K562 (cell line): ENCODE measurements around the gene GINS1. TPM values are rescaled to one million over a fixed set of nuclear protein-coding genes. Genes with fewer than 3 reads are reported as not detected.
"Not testable (repeated sequence)": the region's sequence is repeated elsewhere in the genome, so short reads cannot be mapped to it uniquely, and the experiment has no call there.

Source experiments
- ATAC-seq: fragments of 200-7000 bp; cut with Tn5 transposase; 3 replicates; pipeline ENCODE4 v1.9.1; 2020; ENCODE audit warnings: moderate library complexity
- BruUV-seq: library from RNA; stranded (reverse); fragments of 400-500 nt; replicated peaks from 2 replicates; lab custom pipeline; 2021; lab: Mats Ljungman, UMichigan
- CTCF ChIA-PET: fragments of 300-600 bp; formaldehyde crosslinking; extraction: SDS; loops from one replicate; lab custom pipeline; 2021; ENCODE audit warnings: low intra/inter-chr PET ratio; lab: Yijun Ruan, JAX
- POLR2A ChIA-PET: fragments of 300-600, 350-650 bp; sonication (Branson Sonifier 250); formaldehyde crosslinking; extraction: SDS; loops from one replicate; lab custom pipeline; 2021; ENCODE audit warnings: antibody characterized with exemption, inconsistent platforms; lab: Yijun Ruan, JAX
- DNase-seq, 4 experiments: peaks; one replicate each; pipeline versions ENCODE4 v3.0.0 to v3.0.0-alpha.2; 2011 to 2018; ENCODE audit warnings: low spot score in 3 of 4, mixed read lengths in 3 of 4; ENCODE audit errors: extremely low read depth in 1 of 4
- FAIRE-seq: peaks from 2 replicates; lab custom pipeline; 2011; peaks lifted over from hg19 to GRCh38; lab: Jason Lieb, UNC
- H2AFZ ChIP-seq: 2 replicates; pipeline ENCODE4 v1.6.0; 2011; ENCODE audit warnings: low read depth, low read length, control low read depth, inconsistent platforms
- H3K27ac ChIP-seq: fragments of 200-600 bp; 3 replicates; pipeline ENCODE4 v1.8.0; 2011; ENCODE audit warnings: low read depth, mild to moderate bottlenecking, control low read depth, inconsistent platforms, low read length, moderate library complexity, mixed read lengths; ENCODE audit errors: extremely low read depth
- H3K27me3 ChIP-seq, 2 experiments: fragments of 300-600 bp in 1 of 2; 2 replicates in 1 of 2; 3 replicates in 1 of 2; pipeline versions ENCODE4 v1.6.0 to v1.8.0; 2011; ENCODE audit warnings: inconsistent platforms in 2 of 2, low read length in 2 of 2, mild to moderate bottlenecking in 1 of 2, mixed read lengths in 1 of 2, moderate library complexity in 1 of 2; ENCODE audit not compliant: control insufficient read depth in 2 of 2, insufficient read depth in 2 of 2
- H3K36me3 ChIP-seq: fragments of 300-600 bp; 3 replicates; pipeline ENCODE4 v1.8.0; 2011; ENCODE audit warnings: mild to moderate bottlenecking, low read length, inconsistent platforms; ENCODE audit not compliant: control insufficient read depth, insufficient read depth
- H3K4me1 ChIP-seq, 2 experiments: fragments of 200-600 bp in 1 of 2; replicated peaks in 1 of 2; 2 replicates in 1 of 2; 3 replicates in 1 of 2; pipeline versions ENCODE4 v1.5.1 to v1.8.0; 2011; ENCODE audit warnings: inconsistent platforms in 2 of 2, low read length in 2 of 2, mild to moderate bottlenecking in 1 of 2, mixed read lengths in 1 of 2, moderate library complexity in 1 of 2; ENCODE audit not compliant: control insufficient read depth in 2 of 2, insufficient read depth in 2 of 2
- H3K4me2 ChIP-seq: 2 replicates; pipeline ENCODE4 v1.6.1; 2011; ENCODE audit warnings: low read length, control low read depth, inconsistent platforms, mixed read lengths; ENCODE audit not compliant: insufficient read depth
- H3K4me3 ChIP-seq: fragments of 200-600 bp; sonication (generic), shearing (Covaris generic); 2 replicates; pipeline ENCODE4 v1.5.1; 2016; ENCODE audit warnings: control low read depth, inconsistent platforms
- H3K79me2 ChIP-seq: fragments of 200-600 bp; 3 replicates; pipeline ENCODE4 v1.8.0; 2011; ENCODE audit warnings: low read length, inconsistent platforms; ENCODE audit not compliant: control insufficient read depth, insufficient read depth
- H3K9ac ChIP-seq, 2 experiments: 2 replicates each; pipeline versions ENCODE4 v1.6.0 to v1.6.1; 2011; ENCODE audit warnings: low read depth in 2 of 2, low read length in 2 of 2, control low read depth in 1 of 2, inconsistent platforms in 1 of 2, mild to moderate bottlenecking in 1 of 2, mixed read lengths in 1 of 2; ENCODE audit not compliant: insufficient read depth in 1 of 2
- H3K9me1 ChIP-seq: one replicate; pipeline ENCODE4 v1.6.0; 2011; ENCODE audit warnings: inconsistent platforms, mild to moderate bottlenecking, low read length, moderate library complexity; ENCODE audit not compliant: control insufficient read depth, insufficient read depth
- H3K9me3 ChIP-seq: replicated peaks from 2 replicates; pipeline ENCODE4 v1.5.1; 2011; ENCODE audit warnings: low read depth, low read length, inconsistent platforms; ENCODE audit not compliant: control insufficient read depth, insufficient read depth
- H4K20me1 ChIP-seq: replicated peaks from 2 replicates; pipeline ENCODE4 v1.6.1; 2011; ENCODE audit warnings: low read length, inconsistent platforms, mixed read lengths; ENCODE audit not compliant: control insufficient read depth, insufficient read depth
- ARID3A ChIP-seq: IDR thresholded peaks from 2 replicates; pipeline ENCODE4 v1.6.1; 2012; ENCODE audit warnings: low read depth, low read length, improper control_type of control experiment, borderline replicate concordance
- NFE2L1 ChIP-seq: fragments of 450-650 bp; IDR thresholded peaks from 2 replicates; pipeline ENCODE4 v1.6.1; 2016; ENCODE audit warnings: missing genetic modification characterization, low read depth, mild to moderate bottlenecking, missing compliant biosample characterization, moderate library complexity, borderline replicate concordance
- WGBS: fragments of 100-300 bp; shearing (Covaris generic); methylation state at CpG from one replicate; pipeline ENCODE4 v1.1.6; 2016; ENCODE audit warnings: low coverage, mixed read lengths; ENCODE audit not compliant: insufficient coverage; ENCODE audit errors: missing lambda C conversion rate; 5-methylcytosine and 5-hydroxymethylcytosine counted together
- in situ Hi-C: fragments of 300-500 bp; cut with MboI; formaldehyde crosslinking; loops from 4 replicates; pipeline ENCODE4 v1.15.0; 2018; ENCODE audit warnings: inconsistent platforms, mixed read lengths
- intact Hi-C: fragments of 100-400 bp; cut with micrococcal nuclease; formaldehyde crosslinking; loops from 2 replicates; pipeline ENCODE4 v1.14.2; 2022
- polyA plus RNA-seq, 8 experiments: library from polyadenylated mRNA; depleted of rRNA in 4 of 8; stranded (reverse) in 5 of 8; unstranded in 3 of 8; fragments of >200 nt; fragmentation: Nextera tagmentation in 2 of 8; fragmentation: Illumina TruSeq in 1 of 8; extraction: Ambion mirVana in 2 of 8; extraction: Trizol in 1 of 8; gene quantifications; 2 replicates each; pipeline versions ENCODE4 v1.2.1 to v1.2.3, GENCODE V29; 2011 to 2014; ENCODE audit warnings: inconsistent platforms in 1 of 8, missing spikeins in 1 of 8
- total RNA-seq, 7 experiments: library from RNA; depleted of rRNA in 6 of 7; stranded (reverse); fragments of >200 nt in 6 of 7; fragmentation: Illumina TruSeq in 2 of 7; extraction: Trizol in 2 of 7; gene quantifications; 2 replicates each; pipeline versions ENCODE4 v1.2.1 to v1.2.3, GENCODE V29; 2011 to 2021; ENCODE audit warnings: low replicate concordance in 1 of 7

Gene GINS1
- total and polyA plus RNA-seq, 9 of the 15 experiments (the other 6 are each of a cell fraction or from before 2014, with no cell fraction given), result 13.1 to 31.8 (median 24.1) TPM

DNA sequence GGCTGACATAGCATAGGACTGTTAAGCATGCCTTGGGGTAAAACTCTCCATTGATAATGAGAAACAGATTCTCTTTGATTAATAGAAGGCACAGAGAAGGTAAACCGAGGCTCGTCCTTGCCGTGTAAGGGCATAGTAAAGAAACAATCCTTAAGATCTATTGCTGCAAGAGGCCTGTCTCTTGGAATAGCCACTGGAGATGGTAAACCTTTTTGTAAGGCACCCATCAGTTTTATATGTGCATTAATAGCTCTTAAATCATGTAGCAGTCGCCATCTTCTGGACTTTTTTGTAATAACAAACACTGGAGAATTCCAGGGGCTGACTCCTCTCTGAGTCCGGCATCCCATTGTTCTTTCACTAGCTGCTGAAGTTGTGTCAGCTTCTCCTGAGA is 8.4 kb upstream of the GINS1 start (continued):
- TF ChIP-seq NFE2L1 (tag) (no peak), ARID3A (peak; percentile 57; the same call in 1 of the 2 replicates)

- CTCF ChIA-PET, H3K4me1 ChIP-seq, H3K9ac ChIP-seq, in situ Hi-C loops, H3K9me1 ChIP-seq, ATAC-seq, intact Hi-C loops, FAIRE-seq, H3K27ac ChIP-seq, H3K27me3 ChIP-seq, POLR2A ChIA-PET, H3K79me2 ChIP-seq, H3K4me3 ChIP-seq, DNase-seq, H3K36me3 ChIP-seq, H4K20me1 ChIP-seq, H2AFZ ChIP-seq, H3K4me2 ChIP-seq, BruUV-seq, H3K9me3 ChIP-seq: not testable (repeated sequence)
- WGBS, result 25% methylated on average over 10 of the region's 11 CpGs
Observed at GRCh38 chr20:25400291-25400732, 7.2 kb upstream of the GINS1 start.
